Ovary (tissue), 9 donors: ENCODE results near the gene FSTL3. TPM values are rescaled to one million over a fixed set of nuclear protein-coding genes. Genes with fewer than 3 reads are reported as not detected.
"Not testable (repeated sequence)": the region's sequence is repeated elsewhere in the genome, so short reads cannot be mapped to it uniquely, and the experiment has no call there.

ENCODE experiments used
- DNase-seq, 5 donors: peaks; one replicate each; pipeline ENCODE4 v3.0.0-alpha.2; 2019 to 2020
- H3K27ac ChIP-seq, 2 donors: fragments of 200-600 bp; one replicate each; pipeline versions ENCODE4 v1.5.1 to v1.8.0; 2019 to 2022
- H3K27me3 ChIP-seq: fragments of 200-600 bp; one replicate; pipeline ENCODE4 v1.8.0; 2022
- H3K36me3 ChIP-seq: fragments of 200-600 bp; sonication (generic); one replicate; pipeline ENCODE4 v1.5.1; 2019
- H3K4me1 ChIP-seq: one replicate; pipeline ENCODE4 v1.8.1; 2013; ENCODE audit warnings: mild to moderate bottlenecking, moderate library complexity; ENCODE audit not compliant: insufficient read depth
- H3K4me3 ChIP-seq: fragments of 200-600 bp; sonication (generic); one replicate; pipeline ENCODE4 v1.5.1; 2017
- H3K9me3 ChIP-seq, 2 donors: fragments of 200-600 bp in 1 of 2; sonication (generic) in 1 of 2; one replicate each; pipeline versions ENCODE4 v1.5.1 to v1.8.1; 2013 to 2019; ENCODE audit warnings: mild to moderate bottlenecking in 1 of 2, moderate library complexity in 1 of 2
- CTCF ChIP-seq, 3 donors: fragments of 450-650 bp in 2 of 3; fragments of 200-600 bp in 1 of 3; IDR thresholded peaks; one replicate each; pipeline versions ENCODE4 v1.5.1 to v1.8.0; 2016 to 2022; ENCODE audit warnings: antibody characterized with exemption in 3 of 3, mild to moderate bottlenecking in 1 of 3
- EP300 ChIP-seq: sonication (generic); formaldehyde crosslinking; IDR thresholded peaks from one replicate; pipeline ENCODE4 v1.6.1; 2017; ENCODE audit warnings: antibody characterized with exemption
- POLR2A ChIP-seq: fragments of 450-650 bp; IDR thresholded peaks from one replicate; pipeline ENCODE4 v1.6.1; 2017; ENCODE audit warnings: antibody characterized with exemption, mild to moderate bottlenecking, moderate library complexity
- WGBS, 3 donors: extraction: QIAGEN DNeasy Blood & Tissue Kit in 1 of 3; methylation state at CpG; one replicate each; pipeline versions ENCODE4 v1.1.5 to v1.1.7; 2013 to 2017; 5-methylcytosine and 5-hydroxymethylcytosine counted together
- intact Hi-C, 4 donors: fragments of 100-400 bp; cut with DNase I; formaldehyde crosslinking; loops; one replicate each; pipeline versions ENCODE4 v1.11.0 to v1.15.1; 2022 to 2023
- polyA plus RNA-seq, 2 donors: library from polyadenylated mRNA; stranded (reverse); fragments of 200-250 nt in 1 of 2; fragments of 350-450 nt in 1 of 2; fragmentation: Illumina TruSeq in 1 of 2; extraction: RNeasy Lipid Tissue Mini Kit (QIAGEN cat#74804) in 1 of 2; gene quantifications; one replicate each; pipeline ENCODE4 v1.2.3, GENCODE V29; 2013 to 2014
- total RNA-seq, 7 donors: library from RNA; depleted of rRNA in 2 of 7; stranded (reverse); fragments of >200 nt in 2 of 7; fragmentation: NEBNext Ultra II Directional in 3 of 7; extraction: Animal tissue kit (Norgen Biotek cat#: 25700) in 3 of 7; gene quantifications; one replicate each; pipeline versions ENCODE4 v1.1.0 to v1.2.4, GENCODE V29; 2016 to 2023
- donor health status: DM: no; HTN: no; CAD: no; lungs with moderate emphysema.
- donor health status: DM: no; HTN: no; CAD: no.
- donor health status: Bipolar disorder and iron deficiency.
- donor health status: DM: yes; HTN: yes; CAD: no.
- donor health status: DM: no; HTN: no; CAD: no.
- donor health status: DM: yes; HTN: yes; CAD: no.

FSTL3 gene
- total and polyA plus RNA-seq, 9 donors, result 16.9 to 141 (median 39.9) TPM

DNA sequence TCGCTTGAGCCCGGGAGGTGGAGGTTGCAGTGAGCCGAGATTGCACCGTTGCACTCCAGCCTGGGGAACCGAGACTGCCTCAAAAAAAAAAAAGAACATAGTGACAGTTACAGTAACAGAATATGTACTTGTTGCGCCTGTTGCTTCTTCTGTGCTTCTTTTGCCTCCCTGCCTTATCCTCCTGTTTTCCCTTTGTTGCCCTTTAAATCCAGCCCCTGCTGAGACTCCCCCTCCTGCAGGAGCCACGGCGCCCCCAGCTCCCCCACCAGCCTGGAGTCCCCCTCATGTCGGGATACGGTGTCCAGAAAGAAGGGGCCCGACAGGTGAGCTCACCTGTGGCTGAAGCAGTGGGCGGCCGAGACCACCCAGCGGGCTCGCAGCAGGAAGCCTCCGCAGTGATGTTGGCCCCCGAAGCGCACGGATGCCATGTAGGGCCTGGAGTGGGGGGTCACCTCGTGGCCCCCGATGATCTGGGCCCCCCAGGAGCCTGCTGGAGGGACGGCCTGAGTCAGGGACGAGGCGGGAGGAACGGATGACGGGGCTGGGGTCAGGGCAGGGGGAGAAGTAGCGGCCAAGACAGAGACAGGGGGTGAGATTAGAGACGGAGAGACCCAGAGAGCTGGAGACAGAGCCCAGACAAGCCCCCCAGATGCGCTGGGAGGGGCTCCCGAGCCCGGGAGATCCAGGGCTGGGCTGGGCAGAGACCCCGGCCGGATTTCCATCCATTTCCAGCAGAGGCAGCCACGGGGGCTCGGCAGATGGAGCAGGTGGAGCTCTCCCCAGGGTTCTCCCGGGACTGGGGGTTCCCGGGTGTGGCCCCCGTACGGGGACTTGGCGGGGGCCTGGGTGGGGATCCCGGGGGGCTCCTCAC lies 18.5 kb downstream of the FSTL3 start:
- H3K27ac ChIP-seq, result no peak overlapping the region
- TF ChIP-seq CTCF (IDR thresholded peaks at IDR 0.05) (no peak), POLR2A (no peak), EP300 (no peak)
- no peak overlapping the region for H3K4me3 ChIP-seq
- intact Hi-C loops, result no loop called here
- DNase-seq, result no peak
- H3K4me1 ChIP-seq, result no peaks in the 10 kb centered on the region
- 34 to 40% (median 38%) methylated on average over 40 to 41 of the region's 41 CpGs for WGBS, 3 donors
- H3K27me3 ChIP-seq, result no peaks in the 10 kb centered on the region
- no peaks in the 10 kb centered on the region for H3K36me3 ChIP-seq
- H3K9me3 ChIP-seq, result no peaks in the 10 kb centered on the region

DNA sequence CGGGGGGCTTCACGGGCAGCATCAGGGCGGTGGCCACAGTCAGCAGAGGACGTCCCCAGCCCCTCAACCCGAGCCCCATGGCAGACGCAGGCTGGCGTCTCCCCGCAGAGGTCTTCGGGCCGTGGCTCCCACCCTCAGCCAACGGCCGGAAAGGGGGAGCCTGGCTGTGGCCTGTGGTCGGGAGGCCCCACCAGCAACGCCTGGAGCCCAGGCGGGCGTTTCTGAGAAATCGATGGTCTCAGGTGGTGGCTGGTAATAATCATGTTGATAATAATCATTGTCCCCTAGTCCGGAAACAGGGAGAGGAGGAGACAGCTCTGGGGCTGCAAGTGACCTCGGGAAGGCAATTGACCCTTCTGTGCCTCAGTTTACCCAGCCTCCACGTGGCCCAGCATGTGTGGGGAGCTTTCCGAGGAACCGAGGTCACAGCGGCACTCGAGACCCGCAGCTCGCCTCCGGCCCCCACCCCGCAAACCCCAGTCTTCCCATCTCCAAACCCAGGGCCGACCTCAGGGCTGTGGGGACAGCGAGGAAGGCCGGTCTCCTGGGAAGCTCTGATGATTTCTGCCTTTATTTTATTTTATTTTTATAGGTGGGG lies 19.3 kb downstream of the FSTL3 start, which contains the start of gene PRSS57:
TSS of gene PRSS57 (minus strand) at position 101 of the 598 bp plus-strand sequence. CDS start at position 79, 22 bp downstream.
- TF ChIP-seq CTCF (IDR thresholded peaks at IDR 0.05) (no peak), POLR2A (no peak), EP300 (no peak)
- Histone ChIP-seq H3K4me1 (no peaks in the 10 kb centered on the region), H3K4me3 (no peak within 1 kb of the TSS), H3K27ac (no peak within 1 kb of the TSS), H3K36me3 (no peaks in the 10 kb centered on the region), H3K9me3 (no peaks in the 10 kb centered on the region), H3K27me3 (no peaks in the 10 kb centered on the region)
- 53 to 66% (median 59%) methylated on average over 30 to 31 of the region's 31 CpGs for WGBS, 3 donors
- DNase-seq, result no peak
- intact Hi-C loops, result no loop called here

GRCh38 chr19:698529-698928 lies 22.3 kb downstream of the FSTL3 start:
- intact Hi-C loops, H3K4me3 ChIP-seq, H3K27ac ChIP-seq, H3K9me3 ChIP-seq, H3K36me3 ChIP-seq, H3K4me1 ChIP-seq, DNase-seq, H3K27me3 ChIP-seq: not testable (repeated sequence)
- 91 to 95% (median 91%) methylated on average over 15 of the region's 15 CpGs for WGBS, 3 donors

- H3K27me3 ChIP-seq, H3K4me3 ChIP-seq, H3K27ac ChIP-seq, H3K9me3 ChIP-seq, H3K4me1 ChIP-seq, intact Hi-C loops, H3K36me3 ChIP-seq: not testable (repeated sequence)
- 74 to 83% (median 77%) methylated on average over 14 of the region's 14 CpGs for WGBS, 3 donors
- DNase-seq, result peak in 1 of 5 donors; percentile 36
Measured at GRCh38 chr19:699885-700284, 23.7 kb downstream of the FSTL3 start.

- intact Hi-C loops, H3K4me1 ChIP-seq, DNase-seq, H3K36me3 ChIP-seq, H3K4me3 ChIP-seq, H3K9me3 ChIP-seq, H3K27ac ChIP-seq, H3K27me3 ChIP-seq: not testable (repeated sequence)
- 61 to 73% (median 67%) methylated on average over 6 of the region's 6 CpGs for WGBS, 3 donors
Measured at GRCh38 chr19:702847-703246, 26.7 kb downstream of the FSTL3 start.

DNA sequence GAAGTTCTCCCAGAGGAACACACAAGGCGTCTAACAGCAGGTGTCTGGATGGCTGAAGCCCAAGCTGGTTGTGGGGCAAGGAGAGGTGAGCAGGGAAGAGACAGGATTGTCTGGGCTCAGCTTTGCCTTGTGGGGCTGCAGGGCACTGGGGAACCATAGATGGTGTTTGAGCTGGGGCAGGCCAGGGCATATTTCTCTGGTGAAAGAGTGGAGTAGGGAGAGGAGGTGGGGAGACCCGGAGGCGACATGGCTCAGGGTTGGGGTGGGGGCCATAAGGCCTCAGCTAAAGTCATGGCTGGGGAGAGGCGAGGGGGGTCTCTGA lies 27.1 kb downstream of the FSTL3 start:
- no peak for DNase-seq
- no peak overlapping the region for H3K4me3 ChIP-seq
- TF ChIP-seq POLR2A, result no peak
- TF ChIP-seq EP300, result no peak
- TF ChIP-seq CTCF (IDR thresholded peaks at IDR 0.05), result no peak
- H3K9me3 ChIP-seq, result no peaks in the 10 kb centered on the region
- H3K27me3 ChIP-seq, result no peaks in the 10 kb centered on the region
- no peaks in the 10 kb centered on the region for H3K4me1 ChIP-seq
- intact Hi-C loops, result no loop called here
- WGBS, 3 donors, result 22 to 37% (median 25%) methylated on average over 4 of the region's 4 CpGs
- H3K36me3 ChIP-seq, result no peaks in the 10 kb centered on the region
- H3K27ac ChIP-seq, result no peak overlapping the region
